ENCODE measurements around the gene COL4A2. TPM values are rescaled to one million over a fixed set of nuclear protein-coding genes. Genes with fewer than 3 reads are reported as not detected.

Gene COL4A2
- total RNA-seq, 4 donors from 2014 or later, result 51.2 to 85.8 (median 70.5) TPM

GRCh38 chr13:110444226-110444653 lies 137.2 kb downstream of the COL4A2 start:
- DNase-seq (no peak), ATAC-seq (peak in 1 of 2 donors; percentile 53)
- Histone ChIP-seq H3K4me1 (no peaks in the 10 kb centered on the region), H3K27me3 (no peaks in the 10 kb centered on the region), H3K36me3 (peaks cover 0 to 24% of the 10 kb centered on the region in 2 donors), H3K4me3 (no peak overlapping the region), H3K9me3 (no peaks in the 10 kb centered on the region), H3K27ac (no peak overlapping the region)
- no peak for TF ChIP-seq POLR2A (IDR thresholded peaks at IDR 0.05)
- TF ChIP-seq, protein P1, sequence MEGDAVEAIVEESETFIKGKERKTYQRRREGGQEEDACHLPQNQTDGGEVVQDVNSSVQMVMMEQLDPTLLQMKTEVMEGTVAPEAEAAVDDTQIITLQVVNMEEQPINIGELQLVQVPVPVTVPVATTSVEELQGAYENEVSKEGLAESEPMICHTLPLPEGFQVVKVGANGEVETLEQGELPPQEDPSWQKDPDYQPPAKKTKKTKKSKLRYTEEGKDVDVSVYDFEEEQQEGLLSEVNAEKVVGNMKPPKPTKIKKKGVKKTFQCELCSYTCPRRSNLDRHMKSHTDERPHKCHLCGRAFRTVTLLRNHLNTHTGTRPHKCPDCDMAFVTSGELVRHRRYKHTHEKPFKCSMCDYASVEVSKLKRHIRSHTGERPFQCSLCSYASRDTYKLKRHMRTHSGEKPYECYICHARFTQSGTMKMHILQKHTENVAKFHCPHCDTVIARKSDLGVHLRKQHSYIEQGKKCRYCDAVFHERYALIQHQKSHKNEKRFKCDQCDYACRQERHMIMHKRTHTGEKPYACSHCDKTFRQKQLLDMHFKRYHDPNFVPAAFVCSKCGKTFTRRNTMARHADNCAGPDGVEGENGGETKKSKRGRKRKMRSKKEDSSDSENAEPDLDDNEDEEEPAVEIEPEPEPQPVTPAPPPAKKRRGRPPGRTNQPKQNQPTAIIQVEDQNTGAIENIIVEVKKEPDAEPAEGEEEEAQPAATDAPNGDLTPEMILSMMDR (IDR thresholded peaks at IDR 0.05 in 4 of 5, conservative IDR thresholded peaks at IDR 0.05 in 1 of 5), result no peak
- in situ Hi-C loops (cut with MboI; ENCODE audit: low sequenced_read_pairs in 4 of 4), result no loop called here
- intact Hi-C loops (cut with DNase I; ENCODE audit: low total_unique reads), result loop anchor here (5.0 kb wide), 1 partner anchor 222 kb away; no protein-coding TSS in a partner anchor

DNA sequence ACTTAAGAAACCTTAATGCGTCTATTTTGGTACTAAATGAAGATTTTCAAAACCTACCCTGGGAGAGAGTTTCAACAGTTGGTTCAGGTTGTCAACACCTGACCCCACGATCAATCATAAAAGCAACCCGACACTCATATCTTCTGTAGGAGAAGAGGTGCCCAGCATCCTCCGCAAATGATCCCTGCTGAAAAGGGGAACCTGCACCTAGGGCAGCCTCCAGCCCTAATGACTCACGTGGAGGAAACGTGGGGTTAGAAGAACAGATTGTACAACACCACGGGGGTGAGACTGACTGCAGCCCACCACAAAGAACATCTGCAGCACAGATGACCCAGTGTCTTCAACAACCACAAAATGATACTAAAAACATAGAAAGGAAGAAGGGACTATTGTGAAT lies 138.1 kb downstream of the COL4A2 start:
- H3K4me3 ChIP-seq, result no peak overlapping the region
- TF ChIP-seq, protein P1 (IDR thresholded peaks at IDR 0.05 in 4 of 5, conservative IDR thresholded peaks at IDR 0.05 in 1 of 5), result no peak
- in situ Hi-C loops (cut with MboI; ENCODE audit: low sequenced_read_pairs in 4 of 4), result no loop called here
- no peaks in the 10 kb centered on the region for H3K4me1 ChIP-seq
- intact Hi-C loops (cut with DNase I; ENCODE audit: low total_unique reads), result no loop called here
- H3K27me3 ChIP-seq, result no peaks in the 10 kb centered on the region
- ATAC-seq, result no peak
- H3K36me3 ChIP-seq, result peaks cover 0 to 24% of the 10 kb centered on the region in 2 donors
- no peaks in the 10 kb centered on the region for H3K9me3 ChIP-seq
- DNase-seq, result no peak
- H3K27ac ChIP-seq, result no peak overlapping the region

GRCh38 chr13:110445722-110446574 lies 138.9 kb downstream of the COL4A2 start:
- intact Hi-C loops (cut with DNase I; ENCODE audit: low total_unique reads), result no loop called here
- Histone ChIP-seq H3K4me1 (no peaks in the 10 kb centered on the region), H3K9me3 (no peaks in the 10 kb centered on the region), H3K27ac (no peak overlapping the region), H3K27me3 (no peaks in the 10 kb centered on the region), H3K36me3 (peaks cover 0 to 24% of the 10 kb centered on the region in 2 donors), H3K4me3 (no peak overlapping the region)
- in situ Hi-C loops (cut with MboI; ENCODE audit: low sequenced_read_pairs in 4 of 4), result no loop called here
- TF ChIP-seq, protein P1 (IDR thresholded peaks at IDR 0.05 in 4 of 5, conservative IDR thresholded peaks at IDR 0.05 in 1 of 5), result no peak
- no peak for TF ChIP-seq POLR2A (IDR thresholded peaks at IDR 0.05)
- DNase-seq, result no peak
- no peak for ATAC-seq

DNA sequence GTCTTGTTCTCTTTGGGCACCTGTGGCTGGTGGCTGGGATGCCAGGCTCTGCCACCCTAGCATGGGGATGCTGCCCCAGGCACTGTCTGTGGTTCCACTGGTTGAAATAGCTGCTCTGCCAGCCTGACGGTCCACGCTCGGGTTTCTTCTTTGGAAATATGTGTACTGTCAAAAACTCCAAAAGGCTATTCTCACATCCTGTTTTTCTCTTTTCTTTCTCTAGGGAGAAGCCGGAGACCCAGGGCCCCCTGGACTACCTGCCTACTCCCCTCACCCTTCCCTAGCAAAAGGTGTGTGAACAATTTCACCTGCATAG lies 139.4 kb downstream of the COL4A2 start:
- ATAC-seq, result no peak
- Histone ChIP-seq H3K36me3 (peaks cover 0 to 24% of the 10 kb centered on the region in 2 donors), H3K27ac (no peak overlapping the region), H3K27me3 (no peaks in the 10 kb centered on the region), H3K4me1 (no peaks in the 10 kb centered on the region), H3K9me3 (no peaks in the 10 kb centered on the region), H3K4me3 (no peak overlapping the region)
- in situ Hi-C loops (cut with MboI; ENCODE audit: low sequenced_read_pairs in 4 of 4) (no loop called here), intact Hi-C loops (cut with DNase I; ENCODE audit: low total_unique reads) (no loop called here)
- no peak for DNase-seq
- TF ChIP-seq POLR2A (IDR thresholded peaks at IDR 0.05), result no peak
- TF ChIP-seq, protein P1 (IDR thresholded peaks at IDR 0.05 in 4 of 5, conservative IDR thresholded peaks at IDR 0.05 in 1 of 5), result no peak
